HG02588 (cell line): ENCODE data around the gene PRSS12.

Experiments used
- ATAC-seq: cut with Tn5 transposase; IDR thresholded peaks from one replicate; pipeline ENCODE4 v1.9.1; 2021; ENCODE audit warnings: mild to moderate bottlenecking, moderate library complexity; ENCODE audit not compliant: unreplicated experiment

PRSS12 gene

GRCh38 chr4:118360106-118360505 lies 7.3 kb upstream of the PRSS12 start:
- ATAC-seq: no peak

- no peak for ATAC-seq
Observed at GRCh38 chr4:118357601-118358000, 4.8 kb upstream of the PRSS12 start.

GRCh38 chr4:118356731-118357130 lies 3.9 kb upstream of the PRSS12 start:
- no peak for ATAC-seq

GRCh38 chr4:118356111-118356510 lies 3.3 kb upstream of the PRSS12 start:
- no peak for ATAC-seq

GRCh38 chr4:118354913-118355312 lies 2.1 kb upstream of the PRSS12 start:
- ATAC-seq: no peak

- no peak for ATAC-seq
Observed at GRCh38 chr4:118353534-118354030, 779 bp upstream of the PRSS12 start.

DNA sequence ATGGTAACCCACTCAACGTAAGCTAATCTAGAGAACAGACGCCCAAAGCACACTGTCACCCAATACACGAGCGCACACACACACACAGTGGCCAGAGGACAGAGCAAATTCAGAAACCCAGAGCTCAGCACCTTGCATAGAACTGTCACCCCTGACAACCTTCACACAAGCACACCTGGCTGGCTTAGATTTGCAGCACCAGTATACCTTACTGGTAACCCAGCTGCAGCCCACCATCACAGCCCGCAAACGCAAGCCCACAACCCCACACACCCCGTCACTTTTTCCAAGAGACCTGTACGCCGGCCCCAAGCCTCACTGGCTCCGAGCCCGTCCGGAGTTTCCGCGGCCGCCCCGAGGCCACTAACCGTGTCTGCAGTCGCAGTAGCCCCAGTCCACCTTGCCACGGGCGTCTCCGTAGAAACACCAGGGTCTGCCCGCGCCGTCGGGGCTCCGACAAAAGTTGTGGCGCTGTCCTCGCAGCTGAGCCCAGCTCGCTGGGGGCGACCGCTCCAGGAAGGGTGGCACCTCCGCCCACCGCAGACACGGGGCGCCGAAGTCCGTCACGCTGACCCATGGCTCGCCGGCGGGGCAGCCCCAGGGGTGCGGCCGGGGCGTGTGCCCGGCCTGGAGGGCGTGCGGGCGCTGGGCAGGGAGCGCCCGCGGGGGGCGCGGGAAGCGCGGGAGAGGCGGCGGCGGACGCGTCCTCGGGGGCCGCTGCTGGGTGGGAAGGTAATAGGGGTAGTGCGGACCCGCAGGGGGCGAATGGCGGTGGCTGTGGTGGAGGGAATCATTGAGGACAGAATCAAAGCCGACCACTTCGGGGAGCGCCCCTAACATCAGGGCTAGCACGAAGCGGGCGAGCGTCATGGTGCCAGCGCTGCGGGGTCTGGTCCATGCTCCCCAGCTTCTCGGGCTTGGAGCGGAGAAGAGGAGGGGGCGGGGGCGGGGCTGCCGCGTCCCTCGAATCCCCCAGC lies 664 bp downstream of the PRSS12 start:
- peak; percentile 19 for ATAC-seq

GRCh38 chr4:118350961-118351360 lies 1.8 kb downstream of the PRSS12 start:
- no peak for ATAC-seq

DNA sequence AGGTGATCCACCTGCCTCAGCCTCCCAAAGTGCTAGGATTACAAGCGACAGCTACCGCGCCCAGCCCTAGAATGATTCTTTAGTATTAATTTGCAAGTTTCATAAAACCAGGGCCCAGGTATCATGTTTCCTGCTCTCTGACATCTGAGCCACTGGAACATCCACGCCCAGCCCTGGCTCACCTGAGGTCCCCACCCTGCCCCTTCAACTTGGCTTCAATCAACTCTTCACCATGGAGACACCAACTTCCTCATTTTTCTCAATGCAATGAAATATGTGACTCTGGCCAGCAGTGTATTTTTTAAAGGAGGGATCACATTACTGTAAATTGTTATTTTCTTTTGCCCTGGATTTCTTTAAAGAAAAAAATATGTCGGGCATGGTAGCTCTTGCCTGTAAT lies 3.9 kb downstream of the PRSS12 start:
- no peak for ATAC-seq

DNA sequence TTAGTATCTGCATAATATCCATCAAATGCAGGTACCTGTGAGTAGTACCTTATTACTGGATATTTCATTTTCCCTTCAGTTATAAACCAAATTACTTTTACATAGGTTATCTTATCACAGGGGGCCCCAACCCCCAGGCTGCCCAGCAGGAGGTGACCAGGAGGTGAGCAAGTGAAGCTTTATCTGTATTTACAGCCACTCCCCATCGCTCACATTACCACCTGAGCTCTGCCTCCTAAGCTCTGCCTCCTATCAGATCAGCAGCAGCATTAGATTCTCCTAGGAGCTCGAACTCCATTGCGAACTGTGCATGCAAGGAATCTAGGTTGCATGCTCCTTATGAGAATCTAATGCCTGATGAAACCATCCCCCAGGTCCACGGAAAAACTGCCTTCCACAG lies 6.3 kb downstream of the PRSS12 start:
- ATAC-seq: no peak

DNA sequence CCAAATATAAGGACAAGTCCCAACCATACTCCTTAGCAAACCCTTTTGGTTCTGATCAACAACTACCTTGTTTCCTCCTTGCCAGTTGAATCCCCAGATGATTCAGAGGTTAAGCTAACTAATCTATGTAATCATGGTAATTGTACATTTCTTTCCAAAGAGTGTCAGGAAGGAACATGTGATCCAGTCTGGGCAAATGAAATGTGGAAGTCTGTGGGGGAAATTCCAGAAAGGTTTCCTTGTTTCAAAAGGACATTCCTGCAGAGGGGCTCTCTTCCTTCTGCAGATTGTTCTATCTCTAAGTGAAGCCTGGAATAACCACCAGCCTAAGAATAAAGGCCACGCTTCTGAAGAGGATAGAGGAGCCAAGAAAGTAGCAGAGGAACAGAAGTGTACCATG lies 7.0 kb downstream of the PRSS12 start:
- no peak for ATAC-seq

DNA sequence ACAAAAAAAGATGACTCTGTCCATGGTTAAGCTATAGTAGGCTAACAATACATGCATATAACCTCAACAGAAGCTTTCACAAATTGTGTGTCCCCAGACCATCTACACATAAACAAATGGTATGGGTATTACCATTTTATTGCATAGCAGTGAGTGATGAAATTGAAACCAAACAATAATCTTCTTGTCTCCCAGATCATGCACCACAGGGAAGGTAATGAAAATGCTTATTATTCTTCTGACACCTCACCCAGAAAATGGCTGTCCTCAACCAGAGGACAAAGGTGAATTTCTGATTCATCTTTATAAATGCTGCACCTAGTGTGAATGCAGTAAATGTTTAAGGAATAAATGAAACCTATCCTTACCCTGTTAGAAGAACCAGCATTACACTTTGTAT lies 8.0 kb downstream of the PRSS12 start:
- no peak for ATAC-seq

- ATAC-seq: no peak
Observed at GRCh38 chr4:118343501-118343900, 9.3 kb downstream of the PRSS12 start.

- ATAC-seq: no peak
Observed at GRCh38 chr4:118340109-118340508, 12.7 kb downstream of the PRSS12 start.

DNA sequence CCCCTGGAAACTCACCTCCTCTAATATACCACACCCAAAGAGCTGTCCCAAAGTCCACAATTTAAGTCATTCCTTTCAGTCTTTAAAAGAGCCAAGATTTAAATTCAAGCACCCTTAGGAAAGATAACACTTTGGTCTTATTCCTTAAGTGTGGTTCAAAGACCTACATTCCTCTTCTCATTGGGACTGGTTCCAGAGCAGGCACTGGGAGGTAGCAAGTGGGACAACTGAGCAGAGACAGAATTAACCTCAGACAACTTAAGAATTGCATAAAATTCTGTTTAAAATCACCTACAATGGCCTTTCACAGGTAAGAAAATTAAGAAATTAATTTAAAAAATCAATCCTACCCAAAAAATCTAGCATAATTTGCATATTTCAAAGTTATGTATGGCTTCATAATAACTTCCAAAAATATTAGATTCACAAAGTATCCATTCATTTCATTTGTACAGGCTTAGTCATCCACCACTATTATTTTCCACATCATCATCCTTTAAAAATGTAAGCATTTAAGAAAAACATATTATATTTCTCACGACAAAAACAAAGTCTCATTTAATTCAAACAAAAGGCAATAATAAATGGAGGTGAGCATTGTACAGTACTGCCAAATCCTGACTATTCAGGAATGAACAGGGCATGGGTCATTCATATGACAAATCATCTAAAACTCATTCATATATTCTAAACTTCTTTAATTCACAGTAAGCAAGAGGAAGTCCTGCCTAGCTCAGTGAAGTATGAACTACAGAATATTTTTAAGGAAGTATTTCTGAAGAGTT lies 13.6 kb downstream of the PRSS12 start:
- ATAC-seq: no peak

DNA sequence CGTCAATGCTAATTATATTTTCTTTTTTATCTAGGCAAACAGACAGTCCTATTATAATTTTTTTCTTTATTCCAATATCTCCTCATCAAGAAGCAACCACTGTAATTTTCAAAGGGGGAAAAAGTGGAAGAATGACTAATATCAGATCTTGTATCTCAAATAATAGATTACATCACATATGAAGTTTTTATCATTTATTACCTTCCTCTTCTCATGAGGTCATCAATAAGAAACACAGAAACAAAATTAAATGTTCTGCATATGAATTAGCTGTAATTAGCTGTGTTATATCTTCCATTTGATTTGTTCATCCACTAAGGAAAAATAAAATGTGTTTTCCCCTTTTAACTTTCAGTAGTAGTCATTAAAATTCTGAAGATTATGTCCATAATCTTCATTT lies 14.3 kb downstream of the PRSS12 start:
- no peak for ATAC-seq

DNA sequence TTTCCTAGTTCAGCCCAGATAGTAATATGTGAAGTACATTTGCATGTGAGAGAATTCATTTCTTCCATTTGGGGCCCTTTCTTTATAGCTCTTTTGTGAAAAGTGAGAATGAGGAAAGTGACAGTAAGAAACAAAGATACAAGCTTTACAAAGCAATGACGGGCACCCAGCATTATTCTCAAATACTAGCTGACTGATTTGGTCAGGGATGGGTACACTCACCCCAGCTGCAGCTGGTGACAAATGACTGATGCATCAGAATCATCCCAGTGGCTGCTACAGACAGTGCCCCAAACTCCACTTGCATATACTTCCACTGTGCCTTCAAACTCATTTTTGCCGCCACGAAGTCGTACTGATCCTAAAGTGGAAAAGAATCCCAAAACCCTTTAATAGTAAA lies 14.8 kb downstream of the PRSS12 start:
- no peak for ATAC-seq

DNA sequence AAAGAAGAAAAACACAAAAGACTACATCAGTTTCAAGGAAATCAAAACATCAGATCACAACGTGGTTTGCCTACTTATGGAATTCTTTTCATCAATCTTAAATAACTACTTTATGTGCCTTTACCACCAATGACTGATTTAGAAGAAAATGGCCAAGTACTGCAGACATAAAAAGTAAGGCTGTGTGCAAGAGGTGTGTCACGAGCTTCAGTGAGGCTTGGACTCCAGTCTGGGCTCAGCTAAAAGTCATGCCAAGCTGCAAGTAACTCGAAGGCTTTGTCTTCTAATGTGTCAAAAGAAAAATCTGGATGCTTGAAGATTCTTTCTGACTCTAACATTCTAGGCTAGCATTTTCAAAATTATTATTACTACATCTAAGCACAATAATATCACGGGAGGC lies 17.0 kb downstream of the PRSS12 start:
- no peak for ATAC-seq

DNA sequence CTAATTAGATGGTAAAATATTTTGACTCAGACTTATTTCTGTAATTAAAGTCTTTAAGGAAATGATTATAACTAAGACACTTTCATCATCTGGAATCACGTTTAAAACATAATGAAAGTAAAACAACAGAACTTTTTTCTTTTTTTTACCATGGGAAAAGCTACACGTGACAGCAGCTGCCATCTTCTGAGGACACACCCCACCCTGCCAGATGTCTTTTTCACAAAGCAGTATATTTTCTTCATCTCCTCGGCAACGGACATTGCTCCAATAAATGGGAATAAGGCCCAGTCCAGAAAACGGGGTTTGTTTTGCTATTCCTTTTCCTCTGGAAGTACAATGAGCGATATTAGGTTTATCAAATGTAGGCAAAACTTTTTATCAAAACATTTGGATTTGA lies 17.5 kb downstream of the PRSS12 start:
- no peak for ATAC-seq

DNA sequence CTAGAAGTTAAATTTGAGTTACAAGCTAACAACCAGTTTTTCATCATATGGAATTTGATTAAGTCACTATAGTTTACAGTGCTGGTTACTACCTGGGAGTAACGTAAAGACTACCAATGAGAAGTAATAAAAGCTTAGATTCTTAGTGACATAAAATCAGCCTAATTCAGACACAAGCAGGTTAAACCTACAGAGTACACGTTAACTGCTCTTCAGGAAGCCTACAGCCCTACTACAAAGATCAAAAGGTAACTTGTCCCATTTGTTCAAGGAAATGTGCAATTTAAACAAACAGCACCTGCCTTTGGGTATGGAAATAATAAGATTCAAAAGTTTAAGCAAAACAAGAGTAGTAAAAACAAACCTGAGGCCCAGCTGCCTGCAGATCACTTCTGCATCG lies 21.5 kb downstream of the PRSS12 start:
- no peak for ATAC-seq

DNA sequence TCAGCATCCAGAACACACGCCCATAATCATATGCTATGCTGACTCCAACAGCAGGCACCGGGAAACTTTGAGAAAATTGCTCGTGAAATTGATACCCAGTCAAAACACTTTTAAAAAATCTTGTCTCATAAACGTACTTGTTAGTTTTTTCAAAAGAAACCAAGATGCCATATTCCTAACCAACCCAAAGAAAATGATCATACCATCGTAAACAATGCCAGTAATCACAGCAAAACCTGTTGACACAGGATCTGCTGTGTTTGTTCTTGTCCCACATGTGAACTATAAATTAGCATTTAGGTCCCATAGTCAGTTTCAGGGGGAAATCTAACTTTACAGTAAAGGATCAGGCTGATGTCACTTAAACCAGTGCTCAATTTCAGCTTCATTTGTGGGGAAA lies 23.0 kb downstream of the PRSS12 start:
- no peak for ATAC-seq
